IMR-90 (cell line): ENCODE data around the gene IQCM. TPM values are rescaled to one million over a fixed set of nuclear protein-coding genes. Genes with fewer than 3 reads are reported as not detected.

ENCODE experiments used
- ATAC-seq: fragments of 200-7000 bp; cut with Tn5 transposase; 2 replicates; pipeline ENCODE4 v1.9.1; 2020; ENCODE audit warnings: low read depth, mild to moderate bottlenecking, moderate library complexity
- BruUV-seq: library from RNA; stranded (reverse); fragments of 400-500 nt; replicated peaks from 2 replicates; lab custom pipeline; 2021; lab: Mats Ljungman, UMichigan
- CTCF ChIA-PET: fragments of 300-600 bp; formaldehyde crosslinking; extraction: SDS; loops from one replicate; lab custom pipeline; 2021; ENCODE audit warnings: antibody characterized with exemption; lab: Yijun Ruan, JAX
- POLR2A ChIA-PET: fragments of 300-600 bp; sonication (Branson Sonifier 250); formaldehyde crosslinking; loops from one replicate; lab custom pipeline; 2022; ENCODE audit warnings: antibody characterized with exemption; ENCODE audit not compliant: unreplicated experiment; lab: Charles Lee
- DNase-seq: peaks from one replicate; pipeline ENCODE4 v3.0.0; 2013
- H2AFZ ChIP-seq: replicated peaks from 2 replicates; pipeline ENCODE3; 2013; ENCODE audit warnings: low read length, mild to moderate bottlenecking; ENCODE audit not compliant: poor library complexity
- H2AK5ac ChIP-seq: 2 replicates; pipeline ENCODE4 v1.6.1; 2013; ENCODE audit warnings: low read depth, low read length, inconsistent platforms
- H2AK9ac ChIP-seq: replicated peaks from 2 replicates; pipeline ENCODE3; 2013; ENCODE audit warnings: mild to moderate bottlenecking, low read depth, low read length, moderate library complexity; ENCODE audit not compliant: poor library complexity
- H2BK120ac ChIP-seq: 2 replicates; pipeline ENCODE4 v1.6.1; 2013; ENCODE audit warnings: low read depth, low read length, inconsistent platforms
- H2BK15ac ChIP-seq: 3 replicates; pipeline ENCODE4 v1.6.1; 2013; ENCODE audit warnings: low read depth, low read length, inconsistent platforms
- H2BK20ac ChIP-seq: 2 replicates; pipeline ENCODE4 v1.6.1; 2013; ENCODE audit warnings: low read depth, mild to moderate bottlenecking, inconsistent platforms, low read length, moderate library complexity
- H2BK5ac ChIP-seq: 2 replicates; pipeline ENCODE4 v1.6.1; 2013; ENCODE audit warnings: mild to moderate bottlenecking, low read depth, low read length, inconsistent platforms; ENCODE audit not compliant: poor library complexity, severe bottlenecking
- H3K14ac ChIP-seq: replicated peaks from 2 replicates; pipeline ENCODE4 v1.6.1; 2013; ENCODE audit warnings: low read depth, low read length, inconsistent platforms
- H3K18ac ChIP-seq: 2 replicates; pipeline ENCODE4 v1.6.1; 2013; ENCODE audit warnings: low read depth, low read length, control low read depth
- H3K23ac ChIP-seq: 2 replicates; pipeline ENCODE4 v1.6.1; 2013; ENCODE audit warnings: low read depth, low read length, inconsistent platforms
- H3K27ac ChIP-seq: 2 replicates; pipeline ENCODE4 v1.5.1; 2013; ENCODE audit warnings: mild to moderate bottlenecking, control low read depth, low read length; ENCODE audit not compliant: insufficient read depth
- H3K27me3 ChIP-seq: 2 replicates; pipeline ENCODE4 v1.6.1; 2013; ENCODE audit warnings: low read length; ENCODE audit not compliant: control insufficient read depth, insufficient read depth
- H3K36me3 ChIP-seq: 2 replicates; pipeline ENCODE4 v1.6.1; 2013; ENCODE audit warnings: low read length, mixed read lengths; ENCODE audit not compliant: control insufficient read depth, insufficient read depth
- H3K4ac ChIP-seq: 2 replicates; pipeline ENCODE4 v1.6.1; 2013; ENCODE audit warnings: low read depth, low read length, inconsistent platforms
- H3K4me1 ChIP-seq: 2 replicates; pipeline ENCODE4 v1.6.1; 2013; ENCODE audit warnings: low read length, mixed read lengths; ENCODE audit not compliant: control insufficient read depth, insufficient read depth
- H3K4me2 ChIP-seq: 2 replicates; pipeline ENCODE4 v1.6.1; 2013; ENCODE audit warnings: low read depth, mild to moderate bottlenecking, control low read depth, low read length, moderate library complexity
- H3K4me3 ChIP-seq: 2 replicates; pipeline ENCODE4 v1.5.1; 2013; ENCODE audit warnings: low read depth, mild to moderate bottlenecking, control low read depth, low read length, moderate library complexity; ENCODE audit not compliant: insufficient read depth
- H3K56ac ChIP-seq: 2 replicates; pipeline ENCODE4 v1.6.1; 2013; ENCODE audit warnings: low read length, inconsistent platforms; ENCODE audit not compliant: insufficient read depth; ENCODE audit errors: extremely low read depth
- H3K79me1 ChIP-seq, 2 experiments: 2 replicates each; pipeline ENCODE4 v1.6.1; 2013; ENCODE audit warnings: low read length in 2 of 2, inconsistent platforms in 1 of 2, low read depth in 1 of 2
- H3K9ac ChIP-seq: 2 replicates; pipeline ENCODE4 v1.6.1; 2013; ENCODE audit warnings: low read depth, low read length, control low read depth
- H3K9me1 ChIP-seq: 2 replicates; pipeline ENCODE4 v1.6.1; 2013; ENCODE audit warnings: low read length, inconsistent platforms; ENCODE audit not compliant: insufficient read depth
- H3K9me3 ChIP-seq: 2 replicates; pipeline ENCODE4 v1.6.1; 2013; ENCODE audit warnings: low read length; ENCODE audit not compliant: control insufficient read depth, insufficient read depth
- H4K20me1 ChIP-seq: 2 replicates; pipeline ENCODE4 v1.6.1; 2013; ENCODE audit warnings: low read length, inconsistent platforms; ENCODE audit not compliant: insufficient read depth
- H4K5ac ChIP-seq: 2 replicates; pipeline ENCODE4 v1.6.1; 2013; ENCODE audit warnings: mild to moderate bottlenecking, low read depth, low read length, control low read depth
- H4K8ac ChIP-seq, 2 experiments: 2 replicates each; pipeline ENCODE4 v1.6.1; 2013; ENCODE audit warnings: low read depth in 2 of 2, low read length in 2 of 2, control low read depth in 1 of 2, inconsistent platforms in 1 of 2
- H4K91ac ChIP-seq: 2 replicates; pipeline ENCODE4 v1.6.1; 2013; ENCODE audit warnings: low read depth, low read length, inconsistent platforms; ENCODE audit not compliant: insufficient read depth
- BHLHE40 ChIP-seq: fragments of 150-350 bp; IDR thresholded peaks from 2 replicates; pipeline ENCODE4 v1.6.1; 2016; ENCODE audit warnings: mild to moderate bottlenecking, low read depth, low read length
- CEBPB ChIP-seq: IDR thresholded peaks from 2 replicates; pipeline ENCODE4 v1.6.1; 2012; ENCODE audit warnings: low read depth, low read length, improper control_type of control experiment
- CHD1 ChIP-seq: IDR thresholded peaks from 2 replicates; pipeline ENCODE4 v1.6.1; 2012; ENCODE audit warnings: low read depth, low read length, improper control_type of control experiment
- FOS ChIP-seq: fragments of 150-350 bp; IDR thresholded peaks from 2 replicates; pipeline ENCODE4 v1.6.1; 2016; ENCODE audit warnings: low read depth, low read length
- MAFK ChIP-seq: IDR thresholded peaks from 2 replicates; pipeline ENCODE4 v1.6.1; 2012; ENCODE audit warnings: low read depth, low read length, improper control_type of control experiment
- MAZ ChIP-seq: IDR thresholded peaks from 2 replicates; pipeline ENCODE4 v1.6.1; 2012; ENCODE audit warnings: low read depth, mild to moderate bottlenecking, low read length, improper control_type of control experiment, moderate library complexity, borderline replicate concordance
- MXI1 ChIP-seq: IDR thresholded peaks from 2 replicates; pipeline ENCODE4 v1.6.1; 2012; ENCODE audit warnings: low read depth, mild to moderate bottlenecking, low read length, moderate library complexity, borderline replicate concordance
- NFE2L2 ChIP-seq: fragments of 150-350 bp; IDR thresholded peaks from 2 replicates; pipeline ENCODE4 v1.6.1; 2016; ENCODE audit warnings: low read depth, mild to moderate bottlenecking, low read length
- POLR2A ChIP-seq: IDR thresholded peaks from 2 replicates; pipeline ENCODE4 v1.6.1; 2012; ENCODE audit warnings: mild to moderate bottlenecking, low read depth, low read length
- RAD21 ChIP-seq: IDR thresholded peaks from 2 replicates; pipeline ENCODE4 v1.6.1; 2012; ENCODE audit warnings: low read length, improper control_type of control experiment
- RCOR1 ChIP-seq: IDR thresholded peaks from 2 replicates; pipeline ENCODE4 v1.6.1; 2012; ENCODE audit warnings: mild to moderate bottlenecking, low read length, improper control_type of control experiment; ENCODE audit not compliant: insufficient replicate concordance
- RFX5 ChIP-seq: IDR thresholded peaks from 2 replicates; pipeline ENCODE4 v1.8.0; 2012; ENCODE audit warnings: low read depth, mild to moderate bottlenecking, low read length, moderate library complexity
- SMC3 ChIP-seq: fragments of 150-350 bp; IDR thresholded peaks from 2 replicates; pipeline ENCODE4 v1.6.1; 2016; ENCODE audit warnings: low read depth, mild to moderate bottlenecking, antibody characterized with exemption, low read length, moderate library complexity
- USF2 ChIP-seq: fragments of 150-350 bp; IDR thresholded peaks from 2 replicates; pipeline ENCODE4 v1.6.1; 2017; ENCODE audit warnings: mild to moderate bottlenecking, antibody characterized with exemption, low read length, low read depth
- WGBS, 2 experiments: methylation state at CpG; one replicate each; pipeline versions ENCODE4 v1.1.5 to v1.1.7; 2013; ENCODE audit warnings: missing lambda C conversion rate in 2 of 2; ENCODE audit not compliant: insufficient read length in 1 of 2; ENCODE audit errors: extremely low coverage in 2 of 2; 5-methylcytosine and 5-hydroxymethylcytosine counted together
- dilution Hi-C: fragments of 300-500 bp; cut with HindIII; formaldehyde crosslinking; loops from one replicate; pipeline ENCODE4 v1.14.3; 2018; ENCODE audit warnings: low sequenced_read_pairs; ENCODE audit not compliant: unreplicated experiment
- in situ Hi-C: fragments of 300-500 bp; cut with MboI; formaldehyde crosslinking; loops from 3 replicates; pipeline ENCODE4 v1.14.3; 2019; ENCODE audit warnings: low sequenced_read_pairs, inconsistent platforms, mixed read lengths
- intact Hi-C: fragments of 100-400 bp; cut with micrococcal nuclease; formaldehyde crosslinking; loops from 2 replicates; pipeline ENCODE4 v1.10.0; 2022
- polyA plus RNA-seq, 3 experiments: library from polyadenylated mRNA; depleted of rRNA; stranded (reverse); fragments of >200 nt; gene quantifications; 2 replicates each; pipeline ENCODE4 v1.2.3, GENCODE V29; 2012; ENCODE audit warnings: low replicate concordance in 1 of 3
- total RNA-seq: library from RNA; depleted of rRNA; stranded (reverse); fragments of >200 nt; gene quantifications from 2 replicates; pipeline ENCODE4 v1.2.3, GENCODE V29; 2012
- TF ChIP-seq, protein P1 (sequence below): fragments of 150-350 bp; IDR thresholded peaks from 2 replicates; pipeline ENCODE4 v1.6.1; 2016; ENCODE audit warnings: low read depth, mild to moderate bottlenecking, low read length, moderate library complexity, borderline replicate concordance
- TF ChIP-seq, protein P2 (sequence below): conservative IDR thresholded peaks from 2 replicates; pipeline ENCODE4 v1.5.1; 2012; ENCODE audit warnings: mild to moderate bottlenecking, low read depth, low read length, improper control_type of control experiment

The IQCM gene
- total and polyA plus RNA-seq, 2 of the 4 experiments (the other 2 are of a cell fraction) = not detected

- Histone ChIP-seq H3K9ac (no peak overlapping the region), H4K5ac (no peak overlapping the region), H3K56ac (no peak overlapping the region), H2BK120ac (no peak overlapping the region), H2BK20ac (no peak overlapping the region), H3K9me3 (no peaks in the 10 kb centered on the region), H2AFZ (no peak overlapping the region), H3K18ac (no peak overlapping the region), H3K4me2 (no peak overlapping the region), H2AK9ac (no peak overlapping the region), H3K79me1 (no peaks in the 10 kb centered on the region), H2BK5ac (no peak overlapping the region), H3K4me3 (no peak overlapping the region), H3K14ac (no peak overlapping the region), H4K8ac (no peak overlapping the region), H3K27ac (no peak overlapping the region), H3K27me3 (no peaks in the 10 kb centered on the region), H2BK15ac (no peak overlapping the region), H4K91ac (no peak overlapping the region), H4K20me1 (no peaks in the 10 kb centered on the region), H3K36me3 (no peaks in the 10 kb centered on the region), H3K4ac (no peak overlapping the region), H3K9me1 (no peaks in the 10 kb centered on the region), H3K23ac (no peak overlapping the region), H2AK5ac (no peak overlapping the region), H3K4me1 (no peaks in the 10 kb centered on the region)
- BruUV-seq = no TSS peak
- TF ChIP-seq NFE2L2 (no peak), RFX5 (no peak), RAD21 (no peak), SMC3 (no peak), BHLHE40 (no peak), FOS (no peak), USF2 (no peak), CHD1 (no peak), POLR2A (no peak), MAZ (no peak), MXI1 (no peak), RCOR1 (no peak), MAFK (no peak), CEBPB (no peak)
- TF ChIP-seq, protein P1, sequence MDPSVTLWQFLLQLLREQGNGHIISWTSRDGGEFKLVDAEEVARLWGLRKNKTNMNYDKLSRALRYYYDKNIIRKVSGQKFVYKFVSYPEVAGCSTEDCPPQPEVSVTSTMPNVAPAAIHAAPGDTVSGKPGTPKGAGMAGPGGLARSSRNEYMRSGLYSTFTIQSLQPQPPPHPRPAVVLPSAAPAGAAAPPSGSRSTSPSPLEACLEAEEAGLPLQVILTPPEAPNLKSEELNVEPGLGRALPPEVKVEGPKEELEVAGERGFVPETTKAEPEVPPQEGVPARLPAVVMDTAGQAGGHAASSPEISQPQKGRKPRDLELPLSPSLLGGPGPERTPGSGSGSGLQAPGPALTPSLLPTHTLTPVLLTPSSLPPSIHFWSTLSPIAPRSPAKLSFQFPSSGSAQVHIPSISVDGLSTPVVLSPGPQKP = no peak
- TF ChIP-seq, protein P2, sequence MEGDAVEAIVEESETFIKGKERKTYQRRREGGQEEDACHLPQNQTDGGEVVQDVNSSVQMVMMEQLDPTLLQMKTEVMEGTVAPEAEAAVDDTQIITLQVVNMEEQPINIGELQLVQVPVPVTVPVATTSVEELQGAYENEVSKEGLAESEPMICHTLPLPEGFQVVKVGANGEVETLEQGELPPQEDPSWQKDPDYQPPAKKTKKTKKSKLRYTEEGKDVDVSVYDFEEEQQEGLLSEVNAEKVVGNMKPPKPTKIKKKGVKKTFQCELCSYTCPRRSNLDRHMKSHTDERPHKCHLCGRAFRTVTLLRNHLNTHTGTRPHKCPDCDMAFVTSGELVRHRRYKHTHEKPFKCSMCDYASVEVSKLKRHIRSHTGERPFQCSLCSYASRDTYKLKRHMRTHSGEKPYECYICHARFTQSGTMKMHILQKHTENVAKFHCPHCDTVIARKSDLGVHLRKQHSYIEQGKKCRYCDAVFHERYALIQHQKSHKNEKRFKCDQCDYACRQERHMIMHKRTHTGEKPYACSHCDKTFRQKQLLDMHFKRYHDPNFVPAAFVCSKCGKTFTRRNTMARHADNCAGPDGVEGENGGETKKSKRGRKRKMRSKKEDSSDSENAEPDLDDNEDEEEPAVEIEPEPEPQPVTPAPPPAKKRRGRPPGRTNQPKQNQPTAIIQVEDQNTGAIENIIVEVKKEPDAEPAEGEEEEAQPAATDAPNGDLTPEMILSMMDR = no peak
- WGBS, 2 experiments = no CpG with 5 or more reads among the region's 3 CpGs
- ATAC-seq (no peak), DNase-seq (no peak)
- intact Hi-C loops = no loop called here
- in situ Hi-C loops = no loop called here
- CTCF ChIA-PET = no interaction called here
- POLR2A ChIA-PET = no interaction called here
- dilution Hi-C loops = no loop called here
Observed at GRCh38 chr4:149630064-149630463, 185.6 kb downstream of the IQCM start.
